ENCODE measurements around the gene TLCD2. TPM values are rescaled to one million over a fixed set of nuclear protein-coding genes. Genes with fewer than 3 reads are reported as not detected.

The TLCD2 gene
- total and polyA plus RNA-seq, 9 of the 15 experiments (the other 6 are each of a cell fraction or from before 2014, with no cell fraction given): 0.10 to 0.89 (median 0.58) TPM

DNA sequence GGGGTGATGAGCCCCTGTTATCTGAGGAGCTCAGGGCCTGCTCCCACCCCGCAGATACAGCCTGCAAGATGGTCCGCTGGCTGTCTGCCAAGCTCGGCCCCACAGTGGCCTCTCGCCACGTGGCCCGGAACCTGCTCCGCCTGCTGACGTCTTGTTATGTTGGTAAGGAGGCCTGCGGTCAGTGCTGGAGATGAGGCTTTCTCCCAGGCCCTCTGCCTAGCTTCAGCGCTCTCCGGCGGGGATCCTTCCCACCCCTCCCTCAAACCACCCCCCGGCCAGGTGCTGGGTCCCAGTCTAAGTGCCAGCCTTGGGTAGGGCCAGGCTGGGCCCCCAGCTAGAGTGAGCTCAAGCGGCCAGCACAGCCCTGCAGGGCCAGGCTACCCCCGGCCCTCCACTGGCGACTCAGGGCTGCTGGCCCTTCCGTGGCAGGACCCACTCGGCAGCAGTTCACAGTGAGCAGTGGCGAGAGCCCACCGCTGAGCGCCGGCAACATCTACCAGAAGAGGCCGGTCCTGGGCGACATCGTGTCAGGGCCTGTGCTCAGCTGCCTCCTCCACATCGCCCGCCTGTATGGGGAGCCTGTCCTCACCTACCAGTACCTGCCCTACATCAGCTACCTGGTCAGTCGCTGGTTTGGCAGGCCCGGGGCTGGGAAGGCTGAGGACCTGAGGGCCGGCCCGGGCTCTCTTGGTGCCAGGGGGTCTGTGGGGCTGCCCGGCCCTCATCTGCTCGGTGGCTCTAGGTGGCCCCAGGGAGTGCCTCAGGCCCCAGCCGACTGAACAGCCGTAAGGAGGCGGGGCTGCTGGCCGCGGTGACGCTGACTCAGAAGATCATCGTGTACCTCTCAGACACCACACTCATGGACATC is 20.4 kb upstream of the TLCD2 start (continued):
- TF ChIP-seq, protein P1, sequence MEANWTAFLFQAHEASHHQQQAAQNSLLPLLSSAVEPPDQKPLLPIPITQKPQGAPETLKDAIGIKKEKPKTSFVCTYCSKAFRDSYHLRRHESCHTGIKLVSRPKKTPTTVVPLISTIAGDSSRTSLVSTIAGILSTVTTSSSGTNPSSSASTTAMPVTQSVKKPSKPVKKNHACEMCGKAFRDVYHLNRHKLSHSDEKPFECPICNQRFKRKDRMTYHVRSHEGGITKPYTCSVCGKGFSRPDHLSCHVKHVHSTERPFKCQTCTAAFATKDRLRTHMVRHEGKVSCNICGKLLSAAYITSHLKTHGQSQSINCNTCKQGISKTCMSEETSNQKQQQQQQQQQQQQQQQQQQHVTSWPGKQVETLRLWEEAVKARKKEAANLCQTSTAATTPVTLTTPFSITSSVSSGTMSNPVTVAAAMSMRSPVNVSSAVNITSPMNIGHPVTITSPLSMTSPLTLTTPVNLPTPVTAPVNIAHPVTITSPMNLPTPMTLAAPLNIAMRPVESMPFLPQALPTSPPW (CRISPR knock-in tag; IDR thresholded peaks at IDR 0.05): peak; percentile 66; the same call in 1 of the 2 replicates
- TF ChIP-seq, protein P2, sequence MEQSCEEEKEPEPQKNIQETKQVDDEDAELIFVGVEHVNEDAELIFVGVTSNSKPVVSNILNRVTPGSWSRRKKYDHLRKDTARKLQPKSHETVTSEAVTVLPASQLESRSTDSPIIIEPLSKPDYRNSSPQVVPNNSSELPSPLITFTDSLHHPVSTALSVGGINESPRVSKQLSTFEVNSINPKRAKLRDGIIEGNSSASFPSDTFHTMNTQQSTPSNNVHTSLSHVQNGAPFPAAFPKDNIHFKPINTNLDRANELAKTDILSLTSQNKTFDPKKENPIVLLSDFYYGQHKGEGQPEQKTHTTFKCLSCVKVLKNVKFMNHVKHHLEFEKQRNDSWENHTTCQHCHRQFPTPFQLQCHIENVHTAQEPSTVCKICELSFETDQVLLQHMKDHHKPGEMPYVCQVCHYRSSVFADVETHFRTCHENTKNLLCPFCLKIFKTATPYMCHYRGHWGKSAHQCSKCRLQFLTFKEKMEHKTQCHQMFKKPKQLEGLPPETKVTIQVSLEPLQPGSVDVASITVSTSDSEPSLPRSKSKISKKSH (CRISPR knock-in tag; IDR thresholded peaks at IDR 0.05): no peak
- TF ChIP-seq FOS (IDR thresholded peaks at IDR 0.05; ENCODE audit: extremely low read depth, insufficient read length): no peak
- peak in 1 of 2 experiments; percentile 31; a peak in 1 of 3 replicates for TF ChIP-seq CBX3 (IDR thresholded peaks at IDR 0.05; ENCODE audit: borderline replicate concordance in 1 of 2, low read length in 2 of 2)
- TF ChIP-seq MEIS2 (IDR thresholded peaks at IDR 0.05; ENCODE audit: partially characterized antibody): no peak
- TF ChIP-seq MAFF (IDR thresholded peaks at IDR 0.05; ENCODE audit: low read length): no peak
- TF ChIP-seq, protein P3, sequence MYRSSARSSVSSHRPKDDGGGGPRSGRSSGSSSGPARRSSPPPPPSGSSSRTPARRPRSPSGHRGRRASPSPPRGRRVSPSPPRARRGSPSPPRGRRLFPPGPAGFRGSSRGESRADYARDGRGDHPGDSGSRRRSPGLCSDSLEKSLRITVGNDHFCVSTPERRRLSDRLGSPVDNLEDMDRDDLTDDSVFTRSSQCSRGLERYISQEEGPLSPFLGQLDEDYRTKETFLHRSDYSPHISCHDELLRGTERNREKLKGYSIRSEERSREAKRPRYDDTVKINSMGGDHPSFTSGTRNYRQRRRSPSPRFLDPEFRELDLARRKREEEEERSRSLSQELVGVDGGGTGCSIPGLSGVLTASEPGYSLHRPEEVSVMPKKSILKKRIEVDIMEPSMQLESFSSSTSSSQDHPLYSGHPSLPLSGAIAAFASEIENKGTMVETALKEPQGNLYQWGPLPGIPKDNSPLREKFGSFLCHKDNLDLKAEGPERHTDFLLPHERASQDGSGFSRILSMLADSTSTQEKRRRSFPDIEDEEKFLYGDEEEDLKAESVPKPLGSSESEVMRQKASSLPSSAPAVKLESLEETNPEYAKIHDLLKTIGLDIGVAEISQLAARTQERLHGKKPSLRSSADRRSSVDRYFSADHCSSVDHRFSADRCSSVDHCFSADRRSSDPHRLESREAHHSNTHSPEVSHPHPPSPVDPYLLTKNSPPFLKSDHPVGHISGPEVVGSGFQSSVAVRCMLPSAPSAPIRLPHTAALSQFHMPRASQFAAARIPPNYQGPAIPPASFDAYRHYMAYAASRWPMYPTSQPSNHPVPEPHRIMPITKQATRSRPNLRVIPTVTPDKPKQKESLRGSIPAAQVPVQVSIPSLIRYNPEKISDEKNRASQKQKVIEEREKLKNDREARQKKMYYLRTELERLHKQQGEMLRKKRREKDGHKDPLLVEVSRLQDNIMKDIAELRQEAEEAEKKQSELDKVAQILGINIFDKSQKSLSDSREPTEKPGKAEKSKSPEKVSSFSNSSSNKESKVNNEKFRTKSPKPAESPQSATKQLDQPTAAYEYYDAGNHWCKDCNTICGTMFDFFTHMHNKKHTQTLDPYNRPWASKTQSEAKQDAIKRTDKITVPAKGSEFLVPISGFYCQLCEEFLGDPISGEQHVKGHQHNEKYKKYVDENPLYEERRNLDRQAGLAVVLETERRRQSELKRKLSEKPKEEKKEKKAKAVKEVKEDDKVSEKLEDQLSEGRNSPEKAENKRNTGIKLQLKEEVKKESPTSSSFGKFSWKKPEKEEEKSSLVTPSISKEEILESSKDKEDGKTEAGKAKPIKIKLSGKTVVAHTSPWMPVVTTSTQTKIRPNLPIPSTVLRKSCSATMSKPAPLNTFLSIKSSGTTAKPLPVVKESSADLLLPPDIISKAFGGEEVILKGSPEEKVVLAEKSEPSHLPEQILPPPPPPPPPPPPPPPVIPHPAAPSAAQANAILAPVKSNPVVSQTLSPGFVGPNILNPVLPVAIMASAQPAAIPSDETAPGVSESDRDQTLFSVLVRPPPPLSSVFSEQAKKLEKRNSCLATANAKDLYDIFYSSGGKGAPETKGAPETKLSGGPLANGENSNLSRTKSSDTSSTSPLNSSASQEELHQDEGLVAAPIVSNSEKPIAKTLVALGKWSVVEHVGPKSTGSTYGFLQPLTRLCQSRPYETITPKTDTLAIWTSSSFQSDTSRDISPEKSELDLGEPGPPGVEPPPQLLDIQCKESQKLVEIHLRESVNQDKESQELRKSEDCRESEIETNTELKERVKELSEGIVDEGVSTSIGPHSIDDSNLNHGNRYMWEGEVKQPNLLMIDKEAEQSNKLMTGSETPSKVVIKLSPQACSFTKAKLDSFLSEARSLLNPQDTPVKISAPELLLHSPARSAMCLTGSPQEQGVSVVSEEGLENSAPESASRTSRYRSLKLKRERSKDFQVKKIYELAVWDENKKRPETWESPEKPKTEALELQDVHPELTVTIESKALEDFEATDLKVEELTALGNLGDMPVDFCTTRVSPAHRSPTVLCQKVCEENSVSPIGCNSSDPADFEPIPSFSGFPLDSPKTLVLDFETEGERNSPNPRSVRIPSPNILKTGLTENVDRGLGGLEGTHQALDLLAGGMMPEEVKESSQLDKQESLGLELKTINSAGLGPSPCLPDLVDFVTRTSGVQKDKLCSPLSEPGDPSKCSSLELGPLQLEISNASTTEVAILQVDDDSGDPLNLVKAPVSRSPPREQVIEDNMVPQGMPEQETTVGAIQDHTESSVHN (IDR thresholded peaks at IDR 0.05; ENCODE audit: borderline replicate concordance in 1 of 2, low read depth in 1 of 2): no peak
- no peak for TF ChIP-seq CREBBP (IDR thresholded peaks at IDR 0.05; ENCODE audit: low read depth, low read length)
- TF ChIP-seq ETV6 (IDR thresholded peaks at IDR 0.05; ENCODE audit: borderline replicate concordance in 1 of 2, low read depth in 2 of 2, low read length in 1 of 2): no peak
- no peak for TF ChIP-seq ETV6 (CRISPR knock-in tag; IDR thresholded peaks at IDR 0.05; ENCODE audit: borderline replicate concordance)
- no peak for TF ChIP-seq DACH1 (IDR thresholded peaks at IDR 0.05; ENCODE audit: partially characterized antibody)
- no peak for TF ChIP-seq TEAD2 (tag; IDR thresholded peaks at IDR 0.05)
- TF ChIP-seq TBP (optimal IDR thresholded peaks at IDR 0.05; ENCODE audit: low read depth, low read length): peak; percentile 9
- TF ChIP-seq ZNF584 (CRISPR knock-in tag; IDR thresholded peaks at IDR 0.05; ENCODE audit: low read depth): no peak
- TF ChIP-seq SRSF3 (IDR thresholded peaks at IDR 0.05; ENCODE audit: insufficient read depth, low read length): no peak
